Neuronal stem cell (in vitro differentiated cells): Measurements from ENCODE around the gene ZNF783.

ENCODE experiments used
- DNase-seq: peaks from one replicate; pipeline ENCODE4 v3.0.0-alpha.2; 2013; ENCODE audit warnings: low spot score
- H2AFZ ChIP-seq: one replicate; pipeline ENCODE4 v1.6.1; 2013; ENCODE audit warnings: mild to moderate bottlenecking, low read length, inconsistent platforms
- H2AK5ac ChIP-seq: 2 replicates; pipeline ENCODE4 v1.6.1; 2013; ENCODE audit warnings: low read depth, mild to moderate bottlenecking, inconsistent platforms, low read length, moderate library complexity, mixed read lengths
- H2BK120ac ChIP-seq: 2 replicates; pipeline ENCODE4 v1.6.1; 2013; ENCODE audit warnings: low read depth, mild to moderate bottlenecking, inconsistent platforms, low read length, moderate library complexity, mixed read lengths
- H2BK12ac ChIP-seq: one replicate; pipeline ENCODE4 v1.6.1; 2013; ENCODE audit warnings: low read length, inconsistent platforms
- H2BK15ac ChIP-seq: 2 replicates; pipeline ENCODE4 v1.6.1; 2013; ENCODE audit warnings: mild to moderate bottlenecking, low read length, inconsistent platforms, mixed read lengths
- H2BK5ac ChIP-seq: one replicate; pipeline ENCODE4 v1.6.1; 2013; ENCODE audit warnings: inconsistent platforms, mild to moderate bottlenecking, low read length, moderate library complexity
- H3K14ac ChIP-seq: one replicate; pipeline ENCODE4 v1.6.1; 2013; ENCODE audit warnings: low read length, inconsistent platforms
- H3K18ac ChIP-seq: 2 replicates; pipeline ENCODE4 v1.6.1; 2013; ENCODE audit warnings: low read length, inconsistent platforms
- H3K23ac ChIP-seq: 2 replicates; pipeline ENCODE4 v1.6.1; 2013; ENCODE audit warnings: low read depth, mild to moderate bottlenecking, mixed read lengths, low read length, inconsistent platforms; ENCODE audit not compliant: poor library complexity
- H3K27ac ChIP-seq: replicated peaks from 3 replicates; pipeline ENCODE4 v1.5.1; 2013; ENCODE audit warnings: low read length, inconsistent platforms
- H3K27me3 ChIP-seq, 3 experiments: 2 replicates each; pipeline ENCODE4 v1.6.1; 2013; ENCODE audit warnings: low read length in 3 of 3, mild to moderate bottlenecking in 2 of 3, inconsistent platforms in 1 of 3, low read depth in 1 of 3, mixed read lengths in 1 of 3, moderate library complexity in 1 of 3; ENCODE audit not compliant: control insufficient read depth in 3 of 3, insufficient read depth in 3 of 3
- H3K36me3 ChIP-seq, 2 donors: replicated peaks in 1 of 2; 2 replicates each; pipeline ENCODE4 v1.6.1; 2013; ENCODE audit warnings: low read length in 2 of 2; ENCODE audit not compliant: control insufficient read depth in 2 of 2, insufficient read depth in 2 of 2
- H3K4ac ChIP-seq: 2 replicates; pipeline ENCODE4 v1.6.1; 2013; ENCODE audit warnings: inconsistent platforms, mild to moderate bottlenecking, low read length, moderate library complexity
- H3K4me1 ChIP-seq, 2 donors: 1 replicate in 1 of 2; 2 replicates in 1 of 2; pipeline ENCODE4 v1.6.1; 2013; ENCODE audit warnings: low read length in 2 of 2, low read depth in 1 of 2; ENCODE audit not compliant: control insufficient read depth in 2 of 2, insufficient read depth in 1 of 2
- H3K4me2 ChIP-seq: one replicate; pipeline ENCODE4 v1.6.1; 2013; ENCODE audit warnings: mild to moderate bottlenecking, low read length, inconsistent platforms; ENCODE audit not compliant: insufficient read depth, poor library complexity, severe bottlenecking
- H3K4me3 ChIP-seq, 2 donors: 2 replicates each; pipeline ENCODE4 v1.5.1; 2013; ENCODE audit warnings: low read length in 2 of 2, mild to moderate bottlenecking in 2 of 2, inconsistent platforms in 1 of 2, moderate library complexity in 1 of 2
- H3K79me1 ChIP-seq: one replicate; pipeline ENCODE4 v1.6.1; 2013; ENCODE audit warnings: low read depth, mild to moderate bottlenecking, inconsistent platforms, low read length, moderate library complexity
- H3K9ac ChIP-seq: one replicate; pipeline ENCODE4 v1.6.1; 2013; ENCODE audit warnings: mild to moderate bottlenecking, low read depth, low read length, inconsistent platforms; ENCODE audit not compliant: poor library complexity
- H3K9me3 ChIP-seq, 2 donors: replicated peaks in 1 of 2; 2 replicates each; pipeline versions ENCODE3 to v1.6.1; 2013; ENCODE audit warnings: low read length in 2 of 2, mild to moderate bottlenecking in 2 of 2, inconsistent platforms in 1 of 2, low read depth in 1 of 2, mixed read lengths in 1 of 2, moderate library complexity in 1 of 2; ENCODE audit not compliant: control insufficient read depth in 2 of 2, insufficient read depth in 1 of 2
- H4K8ac ChIP-seq: one replicate; pipeline ENCODE4 v1.6.1; 2013; ENCODE audit warnings: low read depth, mild to moderate bottlenecking, inconsistent platforms, low read length, moderate library complexity
- H4K91ac ChIP-seq: one replicate; pipeline ENCODE4 v1.6.1; 2013; ENCODE audit warnings: low read length, low read depth, mild to moderate bottlenecking, inconsistent platforms; ENCODE audit not compliant: poor library complexity
- WGBS, 2 donors: extraction: QIAGEN DNeasy Blood & Tissue Kit; methylation state at CpG; one replicate each; pipeline ENCODE4 v1.1.7; 2013; ENCODE audit warnings: missing lambda C conversion rate in 2 of 2, mixed read lengths in 1 of 2; ENCODE audit not compliant: insufficient read length in 2 of 2, insufficient replicate concordance in 1 of 2; ENCODE audit errors: extremely low coverage in 2 of 2; 5-methylcytosine and 5-hydroxymethylcytosine counted together

Gene ZNF783

DNA sequence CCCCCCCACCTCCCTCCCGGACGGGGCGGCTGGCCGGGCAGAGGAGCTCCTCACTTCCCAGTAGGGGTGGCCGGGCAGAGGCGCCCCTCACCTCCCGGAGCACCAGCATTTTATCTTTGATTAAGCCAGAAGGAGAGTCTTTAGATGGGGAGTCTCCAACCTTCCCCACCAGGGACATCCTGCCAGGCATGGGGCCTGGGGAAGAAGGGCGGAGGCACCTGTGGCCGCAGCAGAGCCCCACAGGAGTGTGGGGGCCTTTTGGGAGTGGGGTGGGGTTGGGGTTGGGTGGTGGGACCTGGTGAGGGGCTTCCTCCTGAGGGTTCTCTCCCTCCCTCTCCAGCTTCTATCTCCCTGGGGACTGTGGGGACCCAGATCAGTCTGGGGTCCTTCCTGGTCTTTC lies 18.2 kb downstream of the ZNF783 start:
- Histone ChIP-seq H3K9ac (peak overlapping the region; percentile 16), H2BK15ac (no peak overlapping the region), H3K4me3 (no peak overlapping the region), H3K4ac (no peak overlapping the region), H3K9me3 (no peaks in the 10 kb centered on the region), H3K36me3 (peaks cover 13 to 16% of the 10 kb centered on the region in 2 donors), H3K4me1 (no peaks in the 10 kb centered on the region), H3K14ac (no peak overlapping the region), H2AK5ac (no peak overlapping the region), H3K4me2 (no peak overlapping the region), H2BK120ac (no peak overlapping the region), H2BK12ac (no peak overlapping the region), H3K27ac (no peak overlapping the region), H2BK5ac (no peak overlapping the region), H4K91ac (no peak overlapping the region), H4K8ac (no peak overlapping the region), H3K27me3 (no peaks in the 10 kb centered on the region), H3K23ac (no peak overlapping the region), H2AFZ (no peak overlapping the region), H3K79me1 (no peaks in the 10 kb centered on the region), H3K18ac (no peak overlapping the region)
- no peak for DNase-seq
- WGBS, 2 donors, result no CpG with 5 or more reads among the region's 9 CpGs

DNA sequence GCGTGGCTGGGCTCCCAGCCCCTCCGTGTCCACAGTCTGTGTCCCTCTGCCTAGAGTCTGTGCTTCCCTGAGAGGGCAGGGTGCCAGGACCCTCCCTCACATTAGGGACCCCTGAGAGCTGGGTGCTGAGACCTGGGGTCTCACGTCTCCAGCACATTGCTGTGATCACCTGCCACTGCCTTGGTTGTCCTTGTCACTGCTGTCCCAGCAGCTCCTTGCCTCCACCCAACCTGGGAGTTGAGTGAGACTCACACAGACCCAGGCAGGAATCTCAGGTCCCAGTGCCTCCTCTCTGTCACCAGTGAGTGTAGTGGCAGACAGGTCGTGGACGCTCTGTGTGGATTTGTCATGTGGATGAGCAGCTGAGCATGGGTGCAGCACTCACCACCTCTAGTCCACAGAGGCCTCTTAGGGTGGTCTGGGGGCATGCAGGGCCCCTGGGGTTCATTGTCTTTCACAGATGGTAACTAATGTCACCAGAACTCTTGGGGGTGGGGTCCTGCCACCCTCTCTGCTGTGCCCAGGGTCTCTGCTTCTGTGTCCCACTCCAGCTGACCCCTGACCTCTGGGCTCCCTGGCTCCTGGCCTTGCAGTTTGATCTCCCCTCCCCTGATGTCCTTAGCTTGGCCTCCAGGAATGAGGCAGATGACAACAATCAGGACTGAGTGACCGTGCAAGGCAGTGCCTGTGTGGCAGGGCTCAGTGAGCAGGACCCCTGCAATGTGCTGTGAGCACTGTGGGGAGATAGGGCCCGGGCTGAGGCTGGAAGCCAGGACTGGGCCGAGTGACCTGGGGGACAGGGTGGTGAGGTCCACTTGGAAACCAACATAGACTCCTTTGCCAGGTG lies 18.9 kb downstream of the ZNF783 start:
- Histone ChIP-seq H2BK12ac (no peak overlapping the region), H3K14ac (no peak overlapping the region), H3K4me1 (peaks cover 0 to 1% of the 10 kb centered on the region in 2 donors), H3K4me2 (no peak overlapping the region), H3K27me3 (no peaks in the 10 kb centered on the region), H4K8ac (no peak overlapping the region), H2BK15ac (no peak overlapping the region), H3K4ac (no peak overlapping the region), H4K91ac (no peak overlapping the region), H3K79me1 (no peaks in the 10 kb centered on the region), H2AK5ac (no peak overlapping the region), H3K27ac (no peak overlapping the region), H2BK5ac (peak overlapping the region; percentile 3), H3K9ac (peak overlapping the region; percentile 66), H3K4me3 (peak overlapping the region in 1 of 2 donors; percentile 12), H3K9me3 (no peaks in the 10 kb centered on the region), H2BK120ac (no peak overlapping the region), H3K23ac (no peak overlapping the region), H3K36me3 (peaks cover 11 to 13% of the 10 kb centered on the region in 2 donors), H2AFZ (no peak overlapping the region), H3K18ac (no peak overlapping the region)
- DNase-seq, result no peak
- no CpG with 5 or more reads among the region's 8 CpGs for WGBS, 2 donors

DNA sequence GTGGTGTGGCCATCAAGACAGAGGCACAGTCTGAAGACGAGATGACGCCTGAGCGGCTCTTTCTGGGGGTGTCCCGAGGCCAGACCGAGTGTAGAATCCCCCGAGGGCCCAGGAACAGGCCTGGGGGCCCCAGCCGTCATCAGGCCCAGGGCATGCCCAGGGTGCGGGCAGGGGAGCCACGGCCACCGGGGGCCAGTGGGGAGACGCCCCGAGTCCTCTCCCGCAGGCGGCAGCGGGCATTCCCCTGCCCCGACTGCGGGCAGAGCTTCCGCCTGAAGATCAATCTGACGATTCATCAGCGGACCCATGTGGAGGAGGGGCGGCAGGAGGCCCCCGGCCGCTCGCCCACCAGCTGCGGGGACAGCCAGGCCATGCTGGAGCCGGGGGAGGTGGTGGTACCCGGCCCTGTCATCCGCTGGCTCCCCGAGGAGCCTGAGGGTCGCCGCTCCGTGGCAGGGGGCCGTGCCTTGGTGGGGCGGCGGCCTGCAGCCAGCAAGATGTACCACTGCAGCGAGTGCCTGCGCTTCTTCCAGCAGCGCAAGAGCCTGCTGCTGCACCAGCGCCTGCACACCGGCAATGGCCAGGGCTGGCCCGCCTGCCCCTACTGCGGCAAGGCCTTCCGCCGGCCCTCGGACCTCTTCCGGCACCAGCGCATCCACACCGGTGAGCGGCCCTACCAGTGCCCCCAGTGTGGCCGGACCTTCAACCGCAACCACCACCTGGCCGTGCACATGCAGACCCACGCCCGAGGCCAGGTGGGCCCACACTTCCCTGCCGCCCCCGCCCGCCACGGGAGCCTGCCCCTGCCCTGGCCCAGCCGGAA lies 19.7 kb downstream of the ZNF783 start:
- no peak overlapping the region for H3K23ac ChIP-seq
- no peaks in the 10 kb centered on the region for H3K79me1 ChIP-seq
- no peaks in the 10 kb centered on the region for H3K9me3 ChIP-seq
- no peak overlapping the region for H3K14ac ChIP-seq
- H3K27ac ChIP-seq, result no peak overlapping the region
- H2BK12ac ChIP-seq, result no peak overlapping the region
- H3K18ac ChIP-seq, result no peak overlapping the region
- peak overlapping the region; percentile 66 for H3K9ac ChIP-seq
- no CpG with 5 or more reads among the region's 59 CpGs for WGBS, 2 donors
- no peak for DNase-seq
- no peak overlapping the region for H2BK15ac ChIP-seq
- H2AFZ ChIP-seq, result no peak overlapping the region
- no peak overlapping the region for H4K8ac ChIP-seq
- H3K4ac ChIP-seq, result no peak overlapping the region
- H3K4me3 ChIP-seq, result no peak overlapping the region
- no peak overlapping the region for H2BK120ac ChIP-seq
- H3K4me2 ChIP-seq, result no peak overlapping the region
- H3K4me1 ChIP-seq, result peaks cover 0 to 1% of the 10 kb centered on the region in 2 donors
- peaks cover 11% of the 10 kb centered on the region in 2 donors for H3K36me3 ChIP-seq
- no peak overlapping the region for H4K91ac ChIP-seq
- no peak overlapping the region for H2AK5ac ChIP-seq
- peak overlapping the region; percentile 3 for H2BK5ac ChIP-seq
- H3K27me3 ChIP-seq, result no peaks in the 10 kb centered on the region

DNA sequence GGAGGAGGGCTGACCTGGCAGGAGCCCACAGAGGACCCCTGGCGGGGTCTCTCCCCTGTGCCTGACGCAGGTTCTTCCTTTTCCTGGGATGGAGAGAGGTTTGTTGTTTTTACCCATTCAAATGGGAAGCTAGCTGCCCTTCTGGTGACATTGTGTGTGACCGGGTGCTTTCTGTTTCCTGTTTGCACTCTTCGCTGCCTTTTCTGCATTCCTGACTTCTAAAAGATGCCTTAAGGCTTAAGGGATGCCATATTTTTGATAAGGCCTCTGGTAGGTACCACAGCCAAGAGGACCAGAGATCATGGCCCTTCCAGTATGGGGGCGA lies 20.3 kb downstream of the ZNF783 start:
- no peak overlapping the region for H2AK5ac ChIP-seq
- no peak overlapping the region for H3K23ac ChIP-seq
- no peaks in the 10 kb centered on the region for H3K9me3 ChIP-seq
- H3K9ac ChIP-seq, result peak overlapping the region; percentile 3
- no peaks in the 10 kb centered on the region for H3K27me3 ChIP-seq
- H3K4me1 ChIP-seq, result peaks cover 0 to 1% of the 10 kb centered on the region in 2 donors
- H4K91ac ChIP-seq, result no peak overlapping the region
- no peak overlapping the region for H2AFZ ChIP-seq
- no peak overlapping the region for H2BK12ac ChIP-seq
- H3K14ac ChIP-seq, result no peak overlapping the region
- no peak overlapping the region for H3K18ac ChIP-seq
- H3K4ac ChIP-seq, result no peak overlapping the region
- no peaks in the 10 kb centered on the region for H3K79me1 ChIP-seq
- no peak overlapping the region for H2BK5ac ChIP-seq
- peaks cover 11% of the 10 kb centered on the region in 2 donors for H3K36me3 ChIP-seq
- H2BK120ac ChIP-seq, result no peak overlapping the region
- DNase-seq, result no peak
- H3K27ac ChIP-seq, result no peak overlapping the region
- H3K4me3 ChIP-seq, result no peak overlapping the region
- no CpG with 5 or more reads among the region's 5 CpGs for WGBS, 2 donors
- H2BK15ac ChIP-seq, result no peak overlapping the region
- no peak overlapping the region for H4K8ac ChIP-seq
- H3K4me2 ChIP-seq, result no peak overlapping the region
